ENCODE results near the gene ARHGAP31.
"Not testable (repeated sequence)": the region's sequence is repeated elsewhere in the genome, so short reads cannot be mapped to it uniquely, and the experiment has no call there.

ARHGAP31 gene

GRCh38 chr3:119304201-119304713 lies 10.1 kb downstream of the ARHGAP31 start:
- H3K4me3 ChIP-seq (replicated peaks; ENCODE audit: insufficient read depth, low read length): no peak overlapping the region
- no peak for TF ChIP-seq POLR2AphosphoS5 (IDR thresholded peaks at IDR 0.05; ENCODE audit: low read depth)
- no peak for TF ChIP-seq GABPA (IDR thresholded peaks at IDR 0.05; ENCODE audit: low read depth)
- no peak for TF ChIP-seq SPI1 (IDR thresholded peaks at IDR 0.05; ENCODE audit: borderline replicate concordance, low read depth)
- no peak for TF ChIP-seq REST (IDR thresholded peaks at IDR 0.05; ENCODE audit: insufficient replicate concordance, low read depth)
- no peak for TF ChIP-seq CTCF (IDR thresholded peaks at IDR 0.05; ENCODE audit: insufficient read depth, low read length)
- H3K27ac ChIP-seq (replicated peaks): no peak overlapping the region
- H3K27me3 ChIP-seq (ENCODE audit: insufficient read depth, poor library complexity, severe bottlenecking): no peaks in the 10 kb centered on the region
- DNase-seq (ENCODE audit: low read depth in 1 of 2, low spot score in 1 of 2): no peak

- H3K27ac ChIP-seq (replicated peaks): 0 out of 2 replicates have a peak overlapping the region, but pooled peaks have one; percentile 12
- H3K27me3 ChIP-seq (ENCODE audit: insufficient read depth, poor library complexity, severe bottlenecking): no peaks in the 10 kb centered on the region
- no peak overlapping the region for H3K4me3 ChIP-seq (replicated peaks; ENCODE audit: insufficient read depth, low read length)
- DNase-seq (ENCODE audit: low read depth in 1 of 2, low spot score in 1 of 2): peak in 1 of 2 experiments; percentile 52
- TF ChIP-seq REST (IDR thresholded peaks at IDR 0.05; ENCODE audit: insufficient replicate concordance, low read depth): no peak
- TF ChIP-seq POLR2AphosphoS5 (IDR thresholded peaks at IDR 0.05; ENCODE audit: low read depth): 0 out of 2 replicates have a peak, but pooled peaks have one; percentile 32
Observed at GRCh38 chr3:119305286-119305685, 11.1 kb downstream of the ARHGAP31 start.

DNA sequence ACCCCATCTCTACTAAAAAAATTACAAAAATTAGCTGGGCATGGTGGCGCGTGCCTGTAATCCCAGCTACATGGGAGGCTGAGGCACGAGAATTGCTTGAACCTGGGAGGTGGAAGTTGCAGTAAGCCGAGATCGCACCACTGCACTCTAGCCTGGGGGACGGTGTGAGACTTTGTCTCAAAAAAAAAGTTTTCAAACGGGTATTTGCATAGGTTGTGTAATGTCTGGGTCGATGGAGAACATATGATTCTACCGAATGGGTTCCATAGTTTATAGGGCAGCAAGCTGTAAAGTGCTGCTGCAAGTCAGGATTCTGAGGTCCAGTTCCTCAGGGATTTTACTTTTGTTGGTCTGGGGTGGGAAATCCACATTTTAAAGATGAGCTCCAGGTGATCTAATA lies 12.2 kb downstream of the ARHGAP31 start:
- not testable (repeated sequence) for H3K27me3 ChIP-seq (ENCODE audit: insufficient read depth, poor library complexity, severe bottlenecking); DNase-seq (ENCODE audit: low read depth in 1 of 2, low spot score in 1 of 2); H3K4me3 ChIP-seq (replicated peaks; ENCODE audit: insufficient read depth, low read length)

DNA sequence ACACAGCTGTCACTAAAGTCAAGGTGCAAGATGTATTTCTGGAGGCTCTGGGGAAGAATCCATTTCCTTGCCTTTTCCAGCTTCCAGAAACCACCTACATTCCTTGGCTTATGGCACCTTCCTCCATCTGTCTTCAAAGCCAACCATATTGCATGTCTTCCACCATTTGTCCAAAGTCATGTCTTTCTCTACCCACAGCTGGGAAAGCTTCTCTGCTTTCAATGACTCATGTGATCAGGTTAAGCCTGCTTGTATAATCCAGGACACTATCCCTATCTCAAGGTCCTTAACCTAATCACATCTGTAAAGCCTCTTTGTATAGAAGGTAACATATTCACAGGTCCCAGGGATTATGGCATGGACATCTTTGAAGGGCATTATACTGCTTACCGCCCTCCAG lies 14.2 kb downstream of the ARHGAP31 start:
- H3K4me3 ChIP-seq (replicated peaks; ENCODE audit: insufficient read depth, low read length): no peak overlapping the region
- DNase-seq (ENCODE audit: low read depth in 1 of 2, low spot score in 1 of 2): no peak
- no peak for TF ChIP-seq CTCF (IDR thresholded peaks at IDR 0.05; ENCODE audit: insufficient read depth, low read length)
- no peak for TF ChIP-seq POLR2AphosphoS5 (IDR thresholded peaks at IDR 0.05; ENCODE audit: low read depth)
- TF ChIP-seq SPI1 (IDR thresholded peaks at IDR 0.05; ENCODE audit: borderline replicate concordance, low read depth): no peak
- TF ChIP-seq GABPA (IDR thresholded peaks at IDR 0.05; ENCODE audit: low read depth): no peak
- TF ChIP-seq REST (IDR thresholded peaks at IDR 0.05; ENCODE audit: insufficient replicate concordance, low read depth): no peak

More for the DNA sequence above, 12.2 kb downstream of the ARHGAP31 start:
- H3K27ac ChIP-seq (replicated peaks): not testable (repeated sequence)

More for the DNA sequence above, 14.2 kb downstream of the ARHGAP31 start:
- H3K27ac ChIP-seq (replicated peaks): no peak overlapping the region
- no peaks in the 10 kb centered on the region for H3K27me3 ChIP-seq (ENCODE audit: insufficient read depth, poor library complexity, severe bottlenecking)
